Measurements from ENCODE around the gene IFNL4. TPM values are rescaled to one million over a fixed set of nuclear protein-coding genes. Genes with fewer than 3 reads are reported as not detected.

The IFNL4 gene
- total RNA-seq, 1 experiment from 2014 or later, result not detected

GRCh38 chr19:39207293-39207836 lies 41.3 kb downstream of the IFNL4 start:
- Histone ChIP-seq H3K9me3 (ENCODE audit: control insufficient read depth, low read depth, low read length) (no peaks in the 10 kb centered on the region), H4K5ac (ENCODE audit: insufficient read length, low read depth, low read length) (no peak overlapping the region), H2BK12ac (ENCODE audit: insufficient read length, low read depth, low read length) (no peak overlapping the region), H3K79me1 (ENCODE audit: insufficient read depth, low read depth, low read length, poor library complexity, severe bottlenecking) (no peaks in the 10 kb centered on the region), H3K14ac (ENCODE audit: insufficient read depth, low read length) (no peak overlapping the region), H3K4me1 (ENCODE audit: insufficient read depth, low read length) (no peaks in the 10 kb centered on the region), H2BK120ac (ENCODE audit: low read depth, low read length, poor library complexity, severe bottlenecking) (no peak overlapping the region), H2BK20ac (ENCODE audit: low read depth, low read length, poor library complexity, severe bottlenecking) (no peak overlapping the region), H3K4me2 (ENCODE audit: insufficient read depth, insufficient read length, low read length) (no peak overlapping the region), H3K23ac (ENCODE audit: insufficient read length, low read depth, low read length) (no peak overlapping the region), H2BK15ac (ENCODE audit: low read depth, low read length) (no peak overlapping the region), H2AFZ (ENCODE audit: low read length) (no peak overlapping the region), H2BK5ac (ENCODE audit: insufficient read length, low read length) (no peak overlapping the region), H3K27me3 (ENCODE audit: insufficient read depth, low read length) (no peaks in the 10 kb centered on the region), H3K27ac (ENCODE audit: insufficient read length, low read depth, low read length) (no peak overlapping the region), H4K91ac (ENCODE audit: insufficient read length, low read depth, low read length) (no peak overlapping the region), H3K23me2 (ENCODE audit: insufficient read length, low read depth, low read length, poor library complexity, severe bottlenecking) (no peaks in the 10 kb centered on the region), H4K8ac (replicated peaks; ENCODE audit: insufficient read length, low read depth, low read length) (no peak overlapping the region), H3K4ac (ENCODE audit: low read depth, low read length) (no peak overlapping the region), H3K79me2 (ENCODE audit: insufficient read depth, low read length) (no peaks in the 10 kb centered on the region), H3K9ac (ENCODE audit: extremely low read depth, insufficient read length, low read length) (no peak overlapping the region), H4K20me1 (ENCODE audit: control insufficient read depth, insufficient read depth, insufficient read length) (no peaks in the 10 kb centered on the region), H3K18ac (ENCODE audit: insufficient read length, low read depth, low read length) (no peak overlapping the region), H2AK5ac (ENCODE audit: insufficient read length, low read length) (no peak overlapping the region), H3T11ph (ENCODE audit: low read length) (no peak overlapping the region), H3K56ac (ENCODE audit: insufficient read length, low read depth, low read length) (no peak overlapping the region)
- Mint-ChIP-seq H3K27ac (no peak overlapping the region), H3K4me3 (no peak overlapping the region), H3K4me1 (0 out of 4 replicates have a peak, but pooled peaks cover 0 to 8% of the 10 kb centered on the region in 2 experiments), H3K36me3 (ENCODE audit: insufficient read depth in 1 of 3, low read depth in 3 of 3) (no peaks in the 10 kb centered on the region), H3K27me3 (ENCODE audit: low read depth) (peaks cover 14% of the 10 kb centered on the region), H3K9me3 (no peaks in the 10 kb centered on the region; a peak in 2 of 5 replicates)
- DNase-seq, result no peak
- no CpG with 5 or more reads among the region's 6 CpGs for WGBS (ENCODE audit: extremely low coverage, insufficient read length, low lambda C conversion rate)
- TF ChIP-seq CTCF (conservative IDR thresholded peaks at IDR 0.05), result no peak
